ENCODE results near the gene CPVL.
A peak's percentile ranks its signal among the peaks of the same experiment; 100 is the strongest.

Gene CPVL

GRCh38 chr7:29146057-29146706 lies at the start of gene CPVL:
Gene CPVL (minus strand): TSS chr7:29146537. CDS start chr7:29121061, 25,476 bp downstream.
- peak; percentile 66 for DNase-seq

GRCh38 chr7:29194594-29195427 lies 48.5 kb upstream of the CPVL start, which contains the start of gene CHN2:
Gene CHN2 (plus strand): TSS chr7:29194775.
- DNase-seq: peak; percentile 75

DNA sequence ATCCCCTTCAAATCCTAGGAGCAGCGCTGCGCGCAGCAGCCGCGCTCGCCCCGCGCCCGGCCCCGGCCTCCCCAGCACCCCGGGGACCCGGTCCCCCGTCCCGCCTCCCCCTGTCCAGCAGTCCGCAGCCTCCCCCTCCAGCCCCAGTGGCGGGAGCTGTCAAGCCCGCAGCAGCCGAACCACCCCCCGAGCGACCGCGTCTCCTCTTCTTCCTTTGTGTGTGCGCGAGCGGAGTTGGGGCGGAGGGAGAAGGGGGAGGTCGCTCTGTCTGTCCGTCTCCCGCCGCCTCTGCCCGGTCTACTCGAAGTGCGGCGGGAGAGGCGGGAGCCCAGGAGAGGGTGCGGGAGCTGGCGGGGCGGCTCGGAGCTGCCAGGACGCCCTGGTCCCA lies 47.9 kb upstream of the CPVL start:
- DNase-seq: peak; percentile 60

- DNase-seq: no peak
Observed at GRCh38 chr7:29193316-29194205, 47.2 kb upstream of the CPVL start.

DNA sequence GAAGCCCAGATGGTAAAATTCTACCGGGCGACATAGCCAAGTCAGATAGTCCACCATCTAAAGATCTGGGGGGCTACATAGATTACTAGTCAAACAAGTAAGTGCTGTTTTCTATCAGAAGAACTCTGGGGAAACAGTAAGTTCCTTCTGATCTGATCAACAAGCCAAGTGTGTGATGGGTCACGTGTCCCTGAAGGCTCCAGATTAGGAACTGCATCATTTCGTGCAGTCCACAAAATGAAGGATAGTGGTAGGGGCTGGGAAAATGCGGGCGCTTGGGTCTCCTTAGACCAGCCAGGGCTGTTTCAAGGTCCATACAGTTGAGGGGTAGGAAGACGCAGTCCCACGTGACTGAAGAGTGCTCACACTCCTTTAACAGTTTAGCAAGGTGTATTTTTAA lies 46.5 kb upstream of the CPVL start:
- DNase-seq: no peak

DNA sequence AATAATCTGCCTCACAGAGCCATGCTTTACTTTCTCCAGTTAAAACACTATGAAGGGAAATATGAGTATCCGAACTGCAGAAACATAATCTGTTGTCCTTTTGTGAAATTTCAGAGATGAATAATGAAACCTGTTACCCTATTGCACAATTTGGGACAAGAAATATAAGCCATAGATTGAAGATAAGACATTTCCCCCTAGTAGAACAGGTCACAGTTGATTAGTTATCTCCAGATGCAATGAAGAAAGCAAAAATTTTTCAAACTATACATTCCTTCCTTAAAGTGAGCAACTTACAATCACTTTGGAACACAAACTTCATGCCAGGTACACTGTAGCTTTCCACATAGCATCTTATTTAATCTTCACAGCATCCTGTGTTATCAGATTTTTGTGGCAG lies 46.0 kb upstream of the CPVL start:
- no peak for DNase-seq

DNA sequence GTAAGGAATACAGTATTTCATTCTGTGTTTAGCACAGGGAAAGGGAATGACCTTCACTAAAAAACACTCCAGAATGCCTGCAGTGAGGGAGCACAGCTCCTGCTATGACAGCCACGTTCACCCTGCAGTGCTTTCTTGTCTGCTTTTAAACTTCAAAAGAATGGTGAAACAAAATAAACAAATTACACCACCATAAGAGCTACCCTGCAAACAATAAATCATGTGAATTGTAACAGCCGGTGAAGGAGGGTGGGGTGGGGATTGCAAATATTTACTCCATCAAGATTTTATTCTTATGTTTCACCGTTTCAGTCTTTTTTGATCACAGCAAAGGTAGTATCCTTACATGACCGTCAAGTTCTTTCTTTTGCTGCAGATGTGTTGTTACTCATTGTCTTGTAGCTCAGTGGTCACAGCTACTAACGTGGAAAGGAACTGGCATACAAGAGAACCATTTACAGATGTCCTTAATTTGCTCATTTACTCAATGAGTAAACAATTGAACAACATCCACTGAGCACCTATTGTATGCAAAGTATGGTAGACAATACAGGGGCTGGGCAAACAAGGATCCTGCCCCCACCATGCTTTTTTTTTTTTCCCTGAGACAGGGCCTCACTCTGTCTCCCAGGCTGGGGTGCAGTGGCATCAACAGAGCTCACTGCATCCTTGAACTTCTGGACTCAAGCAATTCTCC lies 44.2 kb upstream of the CPVL start:
- no peak for DNase-seq

DNA sequence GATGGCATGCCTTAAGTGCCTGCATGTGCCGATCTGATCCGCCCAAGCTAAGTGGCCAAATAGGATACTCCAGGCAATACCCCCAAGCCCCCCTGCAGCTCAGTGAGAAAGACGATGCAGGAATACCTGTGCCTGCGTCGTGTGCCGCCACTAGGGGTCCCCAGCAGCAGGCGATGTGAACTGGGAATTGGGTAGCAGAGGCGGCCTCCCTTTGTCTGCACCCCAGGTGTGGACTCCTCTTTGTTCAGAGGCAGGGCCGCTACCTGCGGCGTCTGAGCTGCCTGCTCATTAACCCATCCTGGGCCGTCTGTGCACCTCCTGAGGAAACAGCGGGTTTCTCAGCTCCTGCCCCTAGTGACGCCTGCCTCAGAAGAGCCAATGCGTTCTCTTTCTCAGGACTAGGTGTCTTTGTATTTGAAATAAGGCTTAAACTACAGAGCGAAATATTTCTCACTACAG lies 43.4 kb upstream of the CPVL start:
- DNase-seq: peak; percentile 67

DNA sequence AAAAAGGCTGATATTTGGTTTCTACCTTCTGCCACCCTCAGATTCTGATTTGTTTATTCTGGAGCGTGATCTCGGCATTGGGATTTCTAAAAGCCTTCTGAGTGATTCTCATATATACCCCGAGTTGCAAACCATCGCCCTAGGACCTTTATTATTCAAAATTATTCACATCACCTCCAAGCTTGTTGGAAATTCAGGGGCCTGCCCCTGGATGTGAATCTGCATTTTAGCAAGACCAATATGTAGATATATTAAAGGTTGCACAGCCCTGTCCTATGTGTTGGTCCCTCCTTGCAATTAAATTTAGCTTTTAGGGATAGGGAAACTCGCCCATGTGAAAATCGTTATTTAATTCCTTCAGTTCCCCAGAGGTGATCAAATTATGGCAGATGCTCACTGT lies 39.3 kb upstream of the CPVL start:
- no peak for DNase-seq

DNA sequence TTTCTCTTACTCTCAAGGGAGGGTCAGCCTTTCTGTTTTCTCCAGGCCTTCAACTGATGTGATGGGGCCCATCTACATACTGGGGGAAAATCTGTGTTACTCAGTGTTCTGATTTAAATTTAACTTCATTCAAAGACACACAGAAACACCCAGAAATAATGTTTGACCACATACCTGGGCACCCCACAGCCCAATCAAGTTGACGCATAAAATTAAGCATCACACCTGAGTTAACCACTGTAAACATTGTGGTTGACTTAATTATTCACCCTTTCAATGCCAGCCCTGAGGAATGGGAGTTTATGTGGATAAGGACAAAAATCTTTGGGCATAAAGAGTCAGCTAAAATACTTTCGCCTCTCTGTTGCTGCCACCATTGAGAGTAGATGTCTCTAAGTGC lies 38.3 kb upstream of the CPVL start:
- DNase-seq: no peak

- no peak for DNase-seq
Observed at GRCh38 chr7:29179115-29179514, 32.8 kb upstream of the CPVL start.

- peak; percentile 51 for DNase-seq
Observed at GRCh38 chr7:29177963-29178600, 31.7 kb upstream of the CPVL start.

DNA sequence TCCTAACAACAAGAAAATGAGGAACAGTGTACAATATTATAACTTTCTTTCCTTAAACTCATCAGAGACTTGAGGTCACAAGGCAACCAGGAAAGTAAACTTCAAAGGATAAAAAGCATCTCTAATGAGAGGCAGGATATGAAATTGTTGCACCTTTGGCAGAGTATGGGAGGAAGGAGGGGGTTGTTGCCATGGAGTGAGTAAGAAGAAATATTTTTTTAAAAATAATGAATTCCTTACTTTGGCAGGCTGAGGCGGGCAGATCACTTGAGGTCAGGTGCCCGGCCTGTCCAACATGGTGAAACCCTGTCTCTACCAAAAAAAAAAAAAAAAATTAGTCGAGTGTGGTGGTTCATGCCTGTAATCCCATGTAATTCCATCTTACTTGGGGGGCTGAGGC lies 27.1 kb upstream of the CPVL start:
- DNase-seq: no peak

DNA sequence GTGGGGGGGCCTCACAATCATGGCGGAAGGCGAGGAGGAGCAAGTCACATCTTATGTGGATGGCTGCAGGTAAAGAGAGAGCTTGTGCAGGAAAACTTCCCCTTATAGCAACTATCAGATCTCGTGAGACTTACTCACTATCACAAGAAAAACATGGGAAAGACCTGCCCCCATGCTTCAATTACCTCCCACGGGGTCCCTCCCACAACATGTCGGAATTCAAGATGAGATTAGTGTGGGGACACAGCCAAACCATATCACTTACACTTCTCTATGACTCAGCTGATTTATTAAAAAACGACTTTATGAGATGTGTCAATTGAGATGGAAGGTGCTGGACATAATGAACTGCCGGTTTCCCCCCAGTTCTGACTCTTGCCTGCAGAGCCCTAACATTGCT lies 24.4 kb upstream of the CPVL start:
- no peak for DNase-seq

GRCh38 chr7:29167721-29168120 lies 21.4 kb upstream of the CPVL start:
- DNase-seq: no peak

- DNase-seq: no peak
Observed at GRCh38 chr7:29163854-29164253, 17.5 kb upstream of the CPVL start.

GRCh38 chr7:29162577-29162976 lies 16.2 kb upstream of the CPVL start:
- no peak for DNase-seq

- DNase-seq: no peak
Observed at GRCh38 chr7:29161231-29161630, 14.9 kb upstream of the CPVL start.

- DNase-seq: no peak
Observed at GRCh38 chr7:29160080-29160479, 13.7 kb upstream of the CPVL start.

- no peak for DNase-seq
Observed at GRCh38 chr7:29158795-29159423, 12.6 kb upstream of the CPVL start.

GRCh38 chr7:29156907-29157452 lies 10.6 kb upstream of the CPVL start:
- DNase-seq: no peak

Data from femur (tissue), 1 donor.